Measurements from ENCODE around the gene COL9A2.
A peak's percentile ranks its signal among the peaks of the same experiment; 100 is the strongest.

COL9A2 gene

GRCh38 chr1:40318970-40319621 is 2.0 kb upstream of the COL9A2 start:
- Histone ChIP-seq H3K4me3 (no peak overlapping the region), H3K27ac (no peak overlapping the region)
- DNase-seq (ENCODE audit: low spot score), result no peak
- TF ChIP-seq CTCF (IDR thresholded peaks at IDR 0.05), result no peak

GRCh38 chr1:40318476-40318875 is 1.4 kb upstream of the COL9A2 start:
- no peak for DNase-seq (ENCODE audit: low spot score)
- Histone ChIP-seq H3K4me3 (no peak overlapping the region), H3K27ac (no peak overlapping the region)
- TF ChIP-seq CTCF (IDR thresholded peaks at IDR 0.05), result no peak

- peak overlapping the region; percentile 75 for H3K4me3 ChIP-seq
- H3K27ac ChIP-seq, result no peak overlapping the region
- no peak for DNase-seq (ENCODE audit: low spot score)
- TF ChIP-seq CTCF (IDR thresholded peaks at IDR 0.05), result no peak
These were observed 448 bp upstream of the COL9A2 start for GRCh38 chr1:40317394-40318074.

GRCh38 chr1:40315795-40316594 is 1.1 kb downstream of the COL9A2 start:
- H3K4me3 ChIP-seq, result peak overlapping the region; percentile 75
- peak overlapping the region in 1 of 2 donors; percentile 74 for H3K27ac ChIP-seq
- TF ChIP-seq CTCF (IDR thresholded peaks at IDR 0.05), result no peak
- no peak for DNase-seq (ENCODE audit: low spot score)

GRCh38 chr1:40315239-40315794 is 1.8 kb downstream of the COL9A2 start:
- peak overlapping the region; percentile 75 for H3K4me3 ChIP-seq
- peak; percentile 95 for TF ChIP-seq CTCF (IDR thresholded peaks at IDR 0.05)
- peak; percentile 86 for DNase-seq (ENCODE audit: low spot score)
- H3K27ac ChIP-seq, result peak overlapping the region; percentile 49 to 74

- Histone ChIP-seq H3K4me3 (peak overlapping the region; percentile 75), H3K27ac (peak overlapping the region; percentile 49 to 74)
- no peak for TF ChIP-seq CTCF (IDR thresholded peaks at IDR 0.05)
- no peak for DNase-seq (ENCODE audit: low spot score)
These were observed 2.3 kb downstream of the COL9A2 start for GRCh38 chr1:40314721-40315238.
